Smooth muscle cell (in vitro differentiated cells): Measurements from ENCODE around the gene HGFAC. TPM values are rescaled to one million over a fixed set of nuclear protein-coding genes. Genes with fewer than 3 reads are reported as not detected.

ENCODE experiments used
- DNase-seq: peaks from one replicate; lab custom pipeline; 2025; ENCODE audit not compliant: unreplicated experiment; lab: John Stamatoyannopoulos, UW
- H2AFZ ChIP-seq: fragments of 200-600 bp; sonication (generic); 2 replicates; pipeline ENCODE4 v1.6.0; 2016; ENCODE audit warnings: antibody characterized with exemption, low read depth, mild to moderate bottlenecking
- H3F3A ChIP-seq: fragments of 200-600 bp; sonication (generic); 2 replicates; pipeline ENCODE4 v1.6.0; 2017; ENCODE audit warnings: antibody characterized with exemption, low read depth
- H3K27ac ChIP-seq: fragments of 200-600 bp; sonication (generic); 2 replicates; pipeline ENCODE4 v1.5.1; 2016; ENCODE audit warnings: low read depth, mild to moderate bottlenecking
- H3K27me3 ChIP-seq: fragments of 200-600 bp; sonication (generic); 2 replicates; pipeline ENCODE4 v1.6.1; 2016; ENCODE audit warnings: low read depth, mild to moderate bottlenecking
- H3K36me3 ChIP-seq: fragments of 200-600 bp; sonication (generic); 2 replicates; pipeline ENCODE4 v1.5.1; 2016; ENCODE audit warnings: low read depth
- H3K4me1 ChIP-seq: fragments of 200-600 bp; sonication (generic); 2 replicates; pipeline ENCODE4 v1.5.1; 2016; ENCODE audit warnings: low read depth
- H3K4me2 ChIP-seq: fragments of 200-600 bp; sonication (generic); 2 replicates; pipeline ENCODE4 v1.6.0; 2016; ENCODE audit warnings: mild to moderate bottlenecking
- H3K4me3 ChIP-seq: fragments of 200-600 bp; sonication (generic); 2 replicates; pipeline ENCODE4 v1.5.1; 2016; ENCODE audit warnings: mild to moderate bottlenecking
- H3K79me2 ChIP-seq: fragments of 200-600 bp; sonication (generic); 2 replicates; pipeline ENCODE4 v1.6.0; 2016; ENCODE audit warnings: low read depth, mild to moderate bottlenecking
- H3K9ac ChIP-seq: fragments of 200-600 bp; sonication (generic); 2 replicates; pipeline ENCODE4 v1.6.0; 2016; ENCODE audit warnings: low read depth
- H3K9me3 ChIP-seq: fragments of 200-600 bp; sonication (generic); replicated peaks from 2 replicates; pipeline ENCODE4 v1.5.1; 2016; ENCODE audit warnings: low read depth
- H4K20me1 ChIP-seq: fragments of 200-600 bp; sonication (generic); 2 replicates; pipeline ENCODE4 v1.6.0; 2016; ENCODE audit warnings: low read depth
- WGBS: methylation state at CpG from one replicate; pipeline ENCODE4 v1.1.7; 2016; ENCODE audit warnings: low lambda C conversion rate; 5-methylcytosine and 5-hydroxymethylcytosine counted together
- polyA plus RNA-seq: library from polyadenylated mRNA; unstranded; fragments of >200 nt; fragmentation: Nextera tagmentation; extraction: Ambion mirVana; gene quantifications from 2 replicates; pipeline ENCODE4 v1.2.1, GENCODE V29; 2016
- total RNA-seq: library from RNA; depleted of rRNA; stranded (reverse); fragments of >200 nt; gene quantifications from 2 replicates; pipeline ENCODE4 v1.2.3, GENCODE V29; 2014
- TF ChIP-seq, protein P1 (sequence below): fragments of 200-600 bp; sonication (generic); IDR thresholded peaks from 2 replicates; pipeline ENCODE4 v1.5.1; 2017; ENCODE audit warnings: borderline replicate concordance, mild to moderate bottlenecking, antibody characterized with exemption; ENCODE audit not compliant: insufficient read depth, poor library complexity, severe bottlenecking

The HGFAC gene
- total and polyA plus RNA-seq, 2 experiments from 2014 or later, result 0.58 TPM; not detected in 1

DNA sequence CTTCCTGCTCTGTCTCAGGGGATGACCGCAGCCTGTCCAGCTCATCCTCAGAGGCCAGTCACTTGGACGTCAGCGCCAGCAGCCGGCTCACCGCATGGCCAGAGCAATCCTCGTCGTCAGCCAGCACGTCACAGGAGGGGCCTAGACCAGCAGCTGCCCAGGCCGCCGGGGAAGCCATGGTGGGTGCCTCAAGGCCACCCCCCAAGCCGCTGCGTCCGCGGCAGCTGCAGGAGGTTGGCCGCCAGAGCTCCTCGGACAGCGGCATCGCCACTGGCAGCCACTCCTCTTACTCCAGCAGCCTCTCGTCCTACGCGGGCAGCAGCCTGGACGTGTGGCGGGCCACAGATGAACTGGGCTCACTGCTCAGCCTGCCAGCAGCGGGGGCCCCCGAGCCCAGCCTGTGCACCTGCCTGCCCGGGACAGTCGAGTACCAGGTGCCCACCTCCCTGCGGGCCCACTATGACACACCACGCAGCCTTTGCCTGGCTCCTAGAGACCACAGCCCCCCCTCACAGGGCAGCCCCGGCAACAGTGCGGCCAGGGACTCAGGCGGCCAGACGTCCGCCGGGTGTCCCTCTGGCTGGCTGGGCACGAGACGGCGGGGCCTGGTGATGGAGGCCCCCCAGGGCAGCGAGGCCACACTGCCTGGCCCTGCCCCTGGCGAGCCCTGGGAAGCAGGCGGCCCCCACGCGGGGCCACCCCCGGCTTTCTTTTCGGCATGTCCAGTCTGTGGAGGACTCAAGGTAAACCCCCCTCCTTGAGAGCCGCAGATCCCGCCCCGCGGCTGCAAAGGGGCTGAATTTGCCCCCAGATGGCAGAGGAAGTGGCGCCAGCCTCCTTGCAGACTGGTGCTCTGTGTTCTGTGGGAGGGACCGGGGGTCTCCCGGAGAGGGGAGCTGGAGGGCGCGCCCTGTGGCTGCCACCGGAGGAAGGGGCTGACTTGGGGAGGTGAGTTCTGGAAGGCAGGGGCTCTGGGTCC, 51.3 kb downstream of the HGFAC start:
- Histone ChIP-seq H4K20me1 (peaks cover 20% of the 10 kb centered on the region), H3K36me3 (no peaks in the 10 kb centered on the region), H3K79me2 (no peaks in the 10 kb centered on the region), H3K27me3 (no peaks in the 10 kb centered on the region), H3K9me3 (no peaks in the 10 kb centered on the region), H3K4me3 (no peak overlapping the region), H3F3A (no peaks in the 10 kb centered on the region), H2AFZ (no peak overlapping the region), H3K9ac (no peak overlapping the region), H3K4me2 (no peak overlapping the region), H3K4me1 (peaks cover 17% of the 10 kb centered on the region), H3K27ac (no peak overlapping the region)
- DNase-seq, result no peak
- 94% methylated on average over 51 of the region's 55 CpGs for WGBS
- TF ChIP-seq, protein P1, sequence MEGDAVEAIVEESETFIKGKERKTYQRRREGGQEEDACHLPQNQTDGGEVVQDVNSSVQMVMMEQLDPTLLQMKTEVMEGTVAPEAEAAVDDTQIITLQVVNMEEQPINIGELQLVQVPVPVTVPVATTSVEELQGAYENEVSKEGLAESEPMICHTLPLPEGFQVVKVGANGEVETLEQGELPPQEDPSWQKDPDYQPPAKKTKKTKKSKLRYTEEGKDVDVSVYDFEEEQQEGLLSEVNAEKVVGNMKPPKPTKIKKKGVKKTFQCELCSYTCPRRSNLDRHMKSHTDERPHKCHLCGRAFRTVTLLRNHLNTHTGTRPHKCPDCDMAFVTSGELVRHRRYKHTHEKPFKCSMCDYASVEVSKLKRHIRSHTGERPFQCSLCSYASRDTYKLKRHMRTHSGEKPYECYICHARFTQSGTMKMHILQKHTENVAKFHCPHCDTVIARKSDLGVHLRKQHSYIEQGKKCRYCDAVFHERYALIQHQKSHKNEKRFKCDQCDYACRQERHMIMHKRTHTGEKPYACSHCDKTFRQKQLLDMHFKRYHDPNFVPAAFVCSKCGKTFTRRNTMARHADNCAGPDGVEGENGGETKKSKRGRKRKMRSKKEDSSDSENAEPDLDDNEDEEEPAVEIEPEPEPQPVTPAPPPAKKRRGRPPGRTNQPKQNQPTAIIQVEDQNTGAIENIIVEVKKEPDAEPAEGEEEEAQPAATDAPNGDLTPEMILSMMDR, result no peak

DNA sequence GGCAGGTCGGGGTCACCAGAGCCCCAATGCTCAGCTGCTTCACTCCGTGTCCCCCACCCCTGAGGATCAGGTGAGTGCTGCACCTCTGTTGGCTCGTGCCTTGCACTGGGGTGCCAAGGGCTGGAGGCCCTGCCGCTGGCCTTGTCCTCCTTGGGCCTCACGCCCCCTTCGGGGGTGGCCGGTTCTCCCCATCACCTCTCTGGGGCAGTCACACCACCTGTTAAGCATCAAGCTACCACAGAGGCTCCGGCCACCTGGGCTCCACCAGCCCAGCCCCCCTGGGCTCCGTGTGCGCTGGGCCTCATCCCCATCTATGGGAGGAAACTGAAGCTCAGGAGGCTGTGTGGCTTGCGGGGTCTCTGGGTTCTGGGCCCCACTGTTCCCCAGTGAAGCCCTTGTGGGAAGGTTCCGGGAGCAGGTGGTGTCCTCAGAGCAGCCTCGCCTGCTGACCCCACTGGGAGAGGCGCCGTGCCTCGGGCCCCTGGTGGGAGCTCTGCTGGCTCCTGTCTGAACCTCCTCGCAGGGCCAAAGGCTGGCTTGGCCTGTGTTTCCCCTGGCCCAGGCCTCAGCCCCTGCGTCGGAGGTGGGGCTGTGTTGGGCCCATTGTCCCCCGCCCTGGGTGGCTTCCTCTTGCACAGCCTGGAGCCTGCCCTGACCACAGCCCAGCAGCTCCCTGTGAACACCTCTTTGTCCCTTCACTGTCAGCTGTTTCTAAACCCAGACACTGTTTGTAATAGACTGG, 52.1 kb downstream of the HGFAC start:
- TF ChIP-seq, protein P1, result no peak
- DNase-seq, result no peak

DNA sequence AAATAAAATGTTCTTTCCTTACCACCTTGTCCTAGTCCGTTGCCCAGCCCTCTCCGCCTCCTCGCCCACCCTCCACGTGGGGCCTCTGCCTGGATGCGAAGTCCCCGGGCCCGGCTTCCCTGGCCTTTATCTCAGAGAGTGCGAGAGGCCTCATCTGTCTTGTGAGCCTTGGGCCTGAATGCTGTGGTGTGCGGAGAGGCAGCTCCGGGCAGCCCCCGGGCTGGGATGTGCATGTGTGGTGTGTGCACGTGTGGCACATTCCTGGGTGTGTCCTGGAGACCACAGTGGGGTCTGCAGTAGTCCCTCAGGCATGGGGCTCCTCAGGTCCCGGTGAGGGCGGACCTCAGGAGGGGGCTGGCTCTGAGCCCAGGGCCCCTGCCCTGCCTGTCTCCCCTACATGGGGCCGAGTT, 52.7 kb downstream of the HGFAC start:
- no peak overlapping the region for H3K4me3 ChIP-seq
- H3K9me3 ChIP-seq, result no peaks in the 10 kb centered on the region
- no peaks in the 10 kb centered on the region for H3K79me2 ChIP-seq
- H3F3A ChIP-seq, result no peaks in the 10 kb centered on the region
- TF ChIP-seq, protein P1, result no peak
- H3K36me3 ChIP-seq, result no peaks in the 10 kb centered on the region
- no peaks in the 10 kb centered on the region for H3K27me3 ChIP-seq
- H2AFZ ChIP-seq, result no peak overlapping the region
- no peak overlapping the region for H3K9ac ChIP-seq
- peaks cover 17% of the 10 kb centered on the region for H3K4me1 ChIP-seq
- 49% methylated on average over 15 of the region's 15 CpGs for WGBS
- peaks cover 34% of the 10 kb centered on the region for H4K20me1 ChIP-seq
- no peak for DNase-seq
- H3K4me2 ChIP-seq, result no peak overlapping the region
- no peak overlapping the region for H3K27ac ChIP-seq

More for the DNA sequence above, 52.1 kb downstream of the HGFAC start:
- H3K36me3 ChIP-seq, result no peaks in the 10 kb centered on the region
- peaks cover 17% of the 10 kb centered on the region for H3K4me1 ChIP-seq
- H3K9me3 ChIP-seq, result no peaks in the 10 kb centered on the region
- WGBS, result 83% methylated on average over 18 of the region's 20 CpGs
- no peak overlapping the region for H2AFZ ChIP-seq
- H3K27me3 ChIP-seq, result no peaks in the 10 kb centered on the region
- no peaks in the 10 kb centered on the region for H3K79me2 ChIP-seq
- H3F3A ChIP-seq, result no peaks in the 10 kb centered on the region
- no peak overlapping the region for H3K4me3 ChIP-seq
- H4K20me1 ChIP-seq, result peaks cover 29% of the 10 kb centered on the region
- no peak overlapping the region for H3K27ac ChIP-seq
- no peak overlapping the region for H3K4me2 ChIP-seq
- no peak overlapping the region for H3K9ac ChIP-seq
